Measurements from ENCODE around the gene GPR183.

Gene GPR183

GRCh38 chr13:99282264-99283231 is 24.7 kb downstream of the GPR183 start:
- no peak for TF ChIP-seq CTCF (IDR thresholded peaks at IDR 0.05; ENCODE audit: extremely low read depth, missing control alignments)
- DNase-seq (ENCODE audit: low spot score) = peak; percentile 34

- peak; percentile 22 for DNase-seq (ENCODE audit: low spot score)
- TF ChIP-seq CTCF (IDR thresholded peaks at IDR 0.05; ENCODE audit: extremely low read depth, missing control alignments) = no peak
These were observed 25.4 kb downstream of the GPR183 start for GRCh38 chr13:99281811-99282263.

- no peak for DNase-seq (ENCODE audit: low spot score)
- TF ChIP-seq CTCF (IDR thresholded peaks at IDR 0.05; ENCODE audit: extremely low read depth, missing control alignments) = no peak
These were observed 27.0 kb downstream of the GPR183 start for GRCh38 chr13:99280166-99280565.

GRCh38 chr13:99279637-99280036 is 27.6 kb downstream of the GPR183 start:
- DNase-seq (ENCODE audit: low spot score) = no peak
- TF ChIP-seq CTCF (IDR thresholded peaks at IDR 0.05; ENCODE audit: extremely low read depth, missing control alignments) = no peak

- DNase-seq (ENCODE audit: low spot score) = no peak
- no peak for TF ChIP-seq CTCF (IDR thresholded peaks at IDR 0.05; ENCODE audit: extremely low read depth, missing control alignments)
These were observed 28.4 kb downstream of the GPR183 start for GRCh38 chr13:99278843-99279242.

- no peak for DNase-seq (ENCODE audit: low spot score)
- no peak for TF ChIP-seq CTCF (IDR thresholded peaks at IDR 0.05; ENCODE audit: extremely low read depth, missing control alignments)
These were observed 29.0 kb downstream of the GPR183 start for GRCh38 chr13:99278200-99278599.

GRCh38 chr13:99277629-99278028 is 29.6 kb downstream of the GPR183 start:
- no peak for TF ChIP-seq CTCF (IDR thresholded peaks at IDR 0.05; ENCODE audit: extremely low read depth, missing control alignments)
- no peak for DNase-seq (ENCODE audit: low spot score)

Data from GM20000 (cell line).